Loucy (cell line): Measurements from ENCODE around the gene DSCAML1.

Experiments used
- EZH2phosphoT487 ChIP-seq: fragments of 200-600 bp; IDR thresholded peaks from 2 replicates; pipeline ENCODE4 v1.6.1; 2018; ENCODE audit warnings: antibody characterized with exemption, mild to moderate bottlenecking, moderate library complexity, borderline replicate concordance
- TF ChIP-seq, protein P1 (sequence below): fragments of 200-600 bp; sonication (generic); conservative IDR thresholded peaks from 2 replicates; pipeline ENCODE4 v1.5.1; 2014; ENCODE audit warnings: mild to moderate bottlenecking, antibody characterized with exemption, low read length

DNA sequence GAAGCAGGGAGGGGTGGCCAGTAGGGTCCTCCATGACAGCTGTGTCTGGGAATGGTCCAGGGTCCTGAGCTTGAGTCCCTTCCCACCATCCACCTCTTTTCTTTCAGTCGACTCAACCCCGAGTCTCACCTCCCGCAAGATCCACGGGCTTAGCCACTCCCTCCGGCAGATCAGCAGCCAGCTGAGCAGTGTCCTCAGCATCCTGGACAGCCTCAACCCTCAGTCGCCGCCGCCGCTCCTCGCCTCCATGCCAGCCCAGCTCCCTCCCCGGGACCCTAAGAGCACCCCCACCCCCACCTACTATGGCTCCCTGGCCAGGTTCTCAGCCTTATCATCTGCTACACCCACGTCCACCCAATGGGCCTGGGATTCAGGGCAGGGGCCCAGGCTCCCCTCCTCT, 387.5 kb downstream of the DSCAML1 start:
- TF ChIP-seq, protein P1, sequence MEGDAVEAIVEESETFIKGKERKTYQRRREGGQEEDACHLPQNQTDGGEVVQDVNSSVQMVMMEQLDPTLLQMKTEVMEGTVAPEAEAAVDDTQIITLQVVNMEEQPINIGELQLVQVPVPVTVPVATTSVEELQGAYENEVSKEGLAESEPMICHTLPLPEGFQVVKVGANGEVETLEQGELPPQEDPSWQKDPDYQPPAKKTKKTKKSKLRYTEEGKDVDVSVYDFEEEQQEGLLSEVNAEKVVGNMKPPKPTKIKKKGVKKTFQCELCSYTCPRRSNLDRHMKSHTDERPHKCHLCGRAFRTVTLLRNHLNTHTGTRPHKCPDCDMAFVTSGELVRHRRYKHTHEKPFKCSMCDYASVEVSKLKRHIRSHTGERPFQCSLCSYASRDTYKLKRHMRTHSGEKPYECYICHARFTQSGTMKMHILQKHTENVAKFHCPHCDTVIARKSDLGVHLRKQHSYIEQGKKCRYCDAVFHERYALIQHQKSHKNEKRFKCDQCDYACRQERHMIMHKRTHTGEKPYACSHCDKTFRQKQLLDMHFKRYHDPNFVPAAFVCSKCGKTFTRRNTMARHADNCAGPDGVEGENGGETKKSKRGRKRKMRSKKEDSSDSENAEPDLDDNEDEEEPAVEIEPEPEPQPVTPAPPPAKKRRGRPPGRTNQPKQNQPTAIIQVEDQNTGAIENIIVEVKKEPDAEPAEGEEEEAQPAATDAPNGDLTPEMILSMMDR, result no peak
- no peak for TF ChIP-seq EZH2phosphoT487
